GM12878 (cell line): ENCODE data around the gene TMEM132D.

Source experiments
- FOS ChIP-seq: IDR thresholded peaks from 3 replicates; pipeline ENCODE4 v1.6.1; 2011; ENCODE audit warnings: borderline replicate concordance; ENCODE audit not compliant: insufficient read length; ENCODE audit errors: extremely low read depth
- POLR2A ChIP-seq: IDR thresholded peaks from 2 replicates; pipeline ENCODE4 v1.6.1; 2011; ENCODE audit warnings: low read depth, mild to moderate bottlenecking, low read length

DNA sequence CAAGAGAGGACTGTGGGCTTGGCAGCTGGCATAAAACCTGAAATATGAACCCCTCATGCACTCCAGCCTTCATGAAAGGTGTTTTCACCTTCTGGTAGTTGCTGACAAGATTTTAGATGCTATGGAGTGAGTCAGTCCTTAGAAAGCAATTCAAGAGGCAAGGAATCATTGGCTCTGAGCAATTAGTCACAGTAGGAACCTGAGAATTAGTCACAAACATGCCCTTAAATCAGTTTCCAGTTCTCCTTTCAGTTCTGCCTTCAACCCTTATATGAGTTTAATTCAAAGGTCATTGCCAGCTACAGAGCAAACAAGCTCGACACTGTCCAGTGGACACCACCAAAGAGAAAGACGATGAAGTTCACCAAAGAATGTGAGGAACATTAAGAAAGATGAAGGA, 578.3 kb downstream of the TMEM132D start:
- TF ChIP-seq FOS (no peak), POLR2A (no peak)
